Endothelial cell of umbilical vein (primary cell): ENCODE results near the gene C1orf52. TPM values are rescaled to one million over a fixed set of nuclear protein-coding genes. Genes with fewer than 3 reads are reported as not detected.
A peak's percentile ranks its signal among the peaks of the same experiment; 100 is the strongest.

Experiments used
- BruUV-seq: library from RNA; stranded (reverse); fragments of 400-500 nt; replicated peaks from 2 replicates; lab custom pipeline; 2021; lab: Mats Ljungman, UMichigan
- CTCF ChIA-PET: fragments of 300-600, 350-600 bp; sonication (Branson Sonifier 250); formaldehyde crosslinking; loops from one replicate; lab custom pipeline; 2021; ENCODE audit warnings: antibody characterized with exemption, inconsistent platforms; lab: Charles Lee
- POLR2A ChIA-PET: fragments of 300-600, 350-600 bp; sonication (Branson Sonifier 250); formaldehyde crosslinking; loops from one replicate; lab custom pipeline; 2021; ENCODE audit warnings: antibody characterized with exemption, inconsistent platforms; lab: Charles Lee
- DNase-seq: peaks from one replicate; pipeline ENCODE4 v3.0.0-alpha.2; 2011; ENCODE audit warnings: low read depth, low spot score
- FAIRE-seq: peaks from 2 replicates; lab custom pipeline; 2011; peaks lifted over from hg19 to GRCh38; lab: Jason Lieb, UNC
- H2AFZ ChIP-seq: 2 replicates; pipeline ENCODE4 v1.6.0; 2012; ENCODE audit warnings: low read depth, low read length, control low read depth, inconsistent platforms
- H3K27ac ChIP-seq: 2 replicates; pipeline ENCODE4 v1.5.1; 2011; ENCODE audit warnings: low read depth, mild to moderate bottlenecking, control low read depth, low read length, moderate library complexity; ENCODE audit not compliant: insufficient read depth
- H3K27me3 ChIP-seq, 2 experiments: 2 replicates each; pipeline versions ENCODE4 v1.6.0 to v1.6.1; 2011; ENCODE audit warnings: low read length in 2 of 2, mixed read lengths in 1 of 2; ENCODE audit not compliant: control insufficient read depth in 2 of 2, insufficient read depth in 2 of 2
- H3K36me3 ChIP-seq, 2 experiments: 2 replicates in 1 of 2; 3 replicates in 1 of 2; pipeline ENCODE4 v1.5.1; 2011; ENCODE audit warnings: low read length in 2 of 2, mild to moderate bottlenecking in 1 of 2, moderate library complexity in 1 of 2; ENCODE audit not compliant: control insufficient read depth in 2 of 2, insufficient read depth in 2 of 2; ENCODE audit errors: extremely low read depth in 1 of 2
- H3K4me1 ChIP-seq: 3 replicates; pipeline ENCODE4 v1.5.1; 2011; ENCODE audit warnings: mild to moderate bottlenecking, low read length; ENCODE audit not compliant: control insufficient read depth, insufficient read depth; ENCODE audit errors: extremely low read depth
- H3K4me2 ChIP-seq: 2 replicates; pipeline ENCODE4 v1.6.1; 2011; ENCODE audit warnings: low read length, control low read depth, mixed read lengths; ENCODE audit not compliant: insufficient read depth
- H3K4me3 ChIP-seq, 3 experiments: fragments of 200-600 bp in 1 of 3; sonication (generic), shearing (Covaris generic) in 1 of 3; replicated peaks in 1 of 3; 2 replicates each; pipeline ENCODE4 v1.5.1; 2011 to 2016; ENCODE audit warnings: control low read depth in 3 of 3, low read length in 3 of 3, mild to moderate bottlenecking in 2 of 3, inconsistent platforms in 1 of 3, low read depth in 1 of 3, moderate library complexity in 1 of 3; ENCODE audit not compliant: insufficient read depth in 1 of 3
- H3K79me2 ChIP-seq: 2 replicates; pipeline ENCODE4 v1.6.0; 2012; ENCODE audit warnings: low read length, inconsistent platforms; ENCODE audit not compliant: control insufficient read depth, insufficient read depth
- H3K9ac ChIP-seq: replicated peaks from 2 replicates; pipeline ENCODE3; 2011; ENCODE audit warnings: low read length, control low read depth; ENCODE audit not compliant: insufficient read depth; ENCODE audit errors: extremely low read depth
- H3K9me1 ChIP-seq: replicated peaks from 3 replicates; pipeline ENCODE4 v1.6.0; 2011; ENCODE audit warnings: mild to moderate bottlenecking, low read length; ENCODE audit not compliant: control insufficient read depth, insufficient read depth; ENCODE audit errors: extremely low read depth
- H3K9me3 ChIP-seq: replicated peaks from 2 replicates; pipeline ENCODE4 v1.5.1; 2012; ENCODE audit warnings: low read length, inconsistent platforms; ENCODE audit not compliant: control insufficient read depth, insufficient read depth
- H4K20me1 ChIP-seq: replicated peaks from 2 replicates; pipeline ENCODE3; 2011; ENCODE audit warnings: mild to moderate bottlenecking, low read length; ENCODE audit not compliant: control insufficient read depth, insufficient read depth; ENCODE audit errors: extremely low read depth
- CTCF ChIP-seq, 2 donors: IDR thresholded peaks; 1 replicate in 1 of 2; 2 replicates in 1 of 2; pipeline ENCODE4 v1.5.1; 2011; ENCODE audit warnings: low read length in 2 of 2, mild to moderate bottlenecking in 2 of 2, moderate library complexity in 2 of 2, control low read depth in 1 of 2, inconsistent platforms in 1 of 2, low read depth in 1 of 2; ENCODE audit not compliant: insufficient read depth in 1 of 2; ENCODE audit errors: extremely low read depth in 1 of 2
- EZH2 ChIP-seq: IDR thresholded peaks from 2 replicates; pipeline ENCODE4 v1.6.1; 2012; ENCODE audit warnings: borderline replicate concordance, low read depth, mild to moderate bottlenecking, moderate library complexity, low read length, inconsistent platforms; ENCODE audit not compliant: severe bottlenecking
- FOS ChIP-seq: IDR thresholded peaks from 2 replicates; pipeline ENCODE4 v1.6.1; 2011; ENCODE audit warnings: mild to moderate bottlenecking, low read length, moderate library complexity, borderline replicate concordance; ENCODE audit not compliant: insufficient read depth
- GATA2 ChIP-seq: IDR thresholded peaks from 2 replicates; pipeline ENCODE4 v1.7.0; 2011; ENCODE audit warnings: low read depth, mild to moderate bottlenecking, moderate library complexity, mixed read lengths, low read length; ENCODE audit not compliant: insufficient read length, insufficient read depth
- JUN ChIP-seq: IDR thresholded peaks from 2 replicates; pipeline ENCODE4 v1.6.1; 2011; ENCODE audit warnings: borderline replicate concordance, low read depth; ENCODE audit not compliant: insufficient read length, insufficient read depth
- MAX ChIP-seq: IDR thresholded peaks from 2 replicates; pipeline ENCODE4 v1.6.1; 2011; ENCODE audit not compliant: insufficient read depth, insufficient read length
- MYC ChIP-seq: IDR thresholded peaks from one replicate; pipeline ENCODE4 v1.6.1; 2011; ENCODE audit warnings: mild to moderate bottlenecking, low read depth, low read length
- POLR2A ChIP-seq: IDR thresholded peaks from 2 replicates; pipeline ENCODE4 v1.6.1; 2012; ENCODE audit warnings: low read depth, mild to moderate bottlenecking, control low read depth, low read length
- POLR2AphosphoS5 ChIP-seq: IDR thresholded peaks from 2 replicates; pipeline ENCODE4 v1.6.1; 2012; ENCODE audit warnings: low read depth, mild to moderate bottlenecking, control low read depth, low read length, moderate library complexity; ENCODE audit not compliant: insufficient read depth
- dilution Hi-C: fragments of 300-500 bp; cut with MboI; formaldehyde crosslinking; loops from one replicate; pipeline ENCODE4 v1.15.0; 2019; ENCODE audit warnings: low sequenced_read_pairs; ENCODE audit not compliant: extremely low pct_ligation_motif_present
- intact Hi-C: fragments of 100-400 bp; cut with micrococcal nuclease; formaldehyde crosslinking; loops from one replicate; pipeline ENCODE4 v1.10.0; 2022
- polyA plus RNA-seq, 4 experiments: library from polyadenylated mRNA; depleted of rRNA in 3 of 4; stranded (reverse) in 3 of 4; unstranded in 1 of 4; fragments of >200 nt; gene quantifications; 2 replicates each; pipeline versions ENCODE4 v1.2.1 to v1.2.3, GENCODE V29; 2011 to 2012; ENCODE audit warnings: missing spikeins in 1 of 4
- total RNA-seq: library from RNA; stranded (reverse); gene quantifications from 2 replicates; pipeline ENCODE4 v1.2.3, GENCODE V29; 2021

The C1orf52 gene
- total and polyA plus RNA-seq, 2 donors (not counting 3 experiments of a cell fraction or from before 2014, with no cell fraction given): 22.7 to 26.7 TPM

GRCh38 chr1:85264150-85264549 lies 4.7 kb upstream of the C1orf52 start:
- no TSS peak for BruUV-seq
- H3K27me3 ChIP-seq: no peaks in the 10 kb centered on the region
- H3K9me3 ChIP-seq: no peaks in the 10 kb centered on the region
- H3K9ac ChIP-seq: no peak overlapping the region
- intact Hi-C loops: loop anchor here (5.0 kb wide), 1 partner anchor 428 kb away; no protein-coding TSS in a partner anchor
- peaks cover 20% of the 10 kb centered on the region for H3K79me2 ChIP-seq
- FAIRE-seq (no peak), DNase-seq (peak; percentile 23)
- POLR2A ChIA-PET: no interaction called here
- TF ChIP-seq GATA2 (peak; percentile 87), POLR2A (no peak), MAX (no peak), CTCF (IDR thresholded peaks at IDR 0.05; ENCODE audit: extremely low read depth in 1 of 2, insufficient read depth in 1 of 2, low read depth in 1 of 2, low read length in 2 of 2) (no peak), MYC (no peak), POLR2AphosphoS5 (peak; percentile 0), JUN (no peak), FOS (no peak), EZH2 (no peak)
- no peak overlapping the region for H2AFZ ChIP-seq
- no peak overlapping the region for H3K27ac ChIP-seq
- dilution Hi-C loops: no loop called here
- CTCF ChIA-PET: interaction anchor here (1.2 kb wide), 1 partner anchor 9 kb away, joined by 4 read pairs; no protein-coding TSS in a partner anchor
- peaks cover 12% of the 10 kb centered on the region for H3K4me1 ChIP-seq
- no peaks in the 10 kb centered on the region for H3K9me1 ChIP-seq
- H3K4me3 ChIP-seq: no peak overlapping the region
- H3K36me3 ChIP-seq: peaks cover 13 to 25% of the 10 kb centered on the region in 2 experiments
- peak overlapping the region; percentile 25 for H3K4me2 ChIP-seq
- H4K20me1 ChIP-seq: peaks cover 2% of the 10 kb centered on the region
